CD4-positive, alpha-beta T cell treated with Interleukin-12 subunit alpha and Interleukin-12 subunit beta, for 1 hour (primary cell): ENCODE results near the gene TBX5.

Experiments
- DNase-seq: peaks from one replicate; pipeline ENCODE4 v3.0.0-alpha.2; 2020

The TBX5 gene

GRCh38 chr12:114430306-114430705, 24.4 kb upstream of the TBX5 start:
- no peak for DNase-seq

- no peak for DNase-seq
Observed at GRCh38 chr12:114425031-114425626, 19.2 kb upstream of the TBX5 start.

GRCh38 chr12:114420944-114421335, 15.0 kb upstream of the TBX5 start:
- no peak for DNase-seq

- DNase-seq = no peak
Observed at GRCh38 chr12:114420182-114420943, 14.4 kb upstream of the TBX5 start.

GRCh38 chr12:114416028-114416427, 10.1 kb upstream of the TBX5 start:
- no peak for DNase-seq

GRCh38 chr12:114415525-114415868, 9.6 kb upstream of the TBX5 start:
- no peak for DNase-seq

GRCh38 chr12:114414866-114415524, 9.1 kb upstream of the TBX5 start:
- no peak for DNase-seq

GRCh38 chr12:114414031-114414865, 8.3 kb upstream of the TBX5 start:
- DNase-seq = no peak

GRCh38 chr12:114412825-114413749, 7.1 kb upstream of the TBX5 start:
- no peak for DNase-seq

- no peak for DNase-seq
Observed at GRCh38 chr12:114412307-114412706, 6.4 kb upstream of the TBX5 start.

- no peak for DNase-seq
Observed at GRCh38 chr12:114411071-114411837, 5.3 kb upstream of the TBX5 start.

- DNase-seq = no peak
Observed at GRCh38 chr12:114409852-114410600, 4.1 kb upstream of the TBX5 start.

- no peak for DNase-seq
Observed at GRCh38 chr12:114408886-114409851, 3.2 kb upstream of the TBX5 start.

- no peak for DNase-seq
Observed at GRCh38 chr12:114408471-114408885, 2.5 kb upstream of the TBX5 start.

- DNase-seq = no peak
Observed at GRCh38 chr12:114407842-114408411, 2.0 kb upstream of the TBX5 start.

- no peak for DNase-seq
Observed at GRCh38 chr12:114406984-114407841, 1.3 kb upstream of the TBX5 start.

- no peak for DNase-seq
Observed at GRCh38 chr12:114406316-114406983, 506 bp upstream of the TBX5 start.
